ES-I3 (cell line): ENCODE results near the gene ITGAX.

Experiments used
- H3K36me3 ChIP-seq: 2 replicates; pipeline ENCODE4 v1.6.1; 2013; ENCODE audit warnings: mild to moderate bottlenecking, low read length, control low read depth, moderate library complexity; ENCODE audit not compliant: insufficient read depth
- H3K4me1 ChIP-seq: 2 replicates; pipeline ENCODE4 v1.6.1; 2013; ENCODE audit warnings: mild to moderate bottlenecking, control low read depth, low read length; ENCODE audit not compliant: insufficient read depth
- H3K9ac ChIP-seq: 2 replicates; pipeline ENCODE4 v1.6.1; 2013; ENCODE audit warnings: low read depth, mild to moderate bottlenecking, low read length, moderate library complexity
- H3K9me3 ChIP-seq: 2 replicates; pipeline ENCODE4 v1.6.1; 2013; ENCODE audit warnings: mild to moderate bottlenecking, low read length, moderate library complexity; ENCODE audit not compliant: control insufficient read depth, insufficient read depth

The ITGAX gene

DNA sequence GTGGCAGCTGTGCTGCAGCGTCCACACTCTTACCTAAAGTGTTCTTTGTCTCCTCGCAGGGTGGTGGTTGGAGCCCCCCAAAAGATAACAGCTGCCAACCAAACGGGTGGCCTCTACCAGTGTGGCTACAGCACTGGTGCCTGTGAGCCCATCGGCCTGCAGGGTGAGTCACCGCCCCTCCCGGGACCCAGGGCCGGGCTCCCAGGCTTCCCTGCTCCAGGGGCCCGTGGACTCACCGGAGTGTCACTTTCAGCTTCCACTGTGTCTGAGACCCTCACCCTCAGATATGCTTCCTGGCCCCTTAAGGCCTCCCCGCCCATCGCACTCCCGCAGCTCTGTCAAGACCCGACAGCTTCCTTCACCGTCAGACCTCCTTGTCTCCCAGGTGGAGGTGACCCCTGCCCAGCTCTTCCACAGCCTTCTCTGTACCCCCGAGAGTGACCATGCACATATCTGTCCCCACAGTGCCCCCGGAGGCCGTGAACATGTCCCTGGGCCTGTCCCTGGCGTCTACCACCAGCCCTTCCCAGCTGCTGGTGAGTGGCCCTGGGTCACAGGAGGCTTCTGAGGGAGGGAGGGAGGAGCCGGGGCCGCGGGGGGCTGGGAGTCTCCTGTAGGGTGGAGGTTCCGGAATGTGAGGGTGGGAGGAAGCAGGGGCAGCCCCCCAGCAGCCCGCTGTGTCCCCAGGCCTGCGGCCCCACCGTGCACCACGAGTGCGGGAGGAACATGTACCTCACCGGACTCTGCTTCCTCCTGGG lies 1.8 kb downstream of the ITGAX start:
- no peaks in the 10 kb centered on the region for H3K9me3 ChIP-seq
- H3K36me3 ChIP-seq = no peaks in the 10 kb centered on the region; the same call in 1 of the 2 replicates
- no peak overlapping the region for H3K9ac ChIP-seq
- H3K4me1 ChIP-seq = peaks cover 12% of the 10 kb centered on the region; the same call in 1 of the 2 replicates

DNA sequence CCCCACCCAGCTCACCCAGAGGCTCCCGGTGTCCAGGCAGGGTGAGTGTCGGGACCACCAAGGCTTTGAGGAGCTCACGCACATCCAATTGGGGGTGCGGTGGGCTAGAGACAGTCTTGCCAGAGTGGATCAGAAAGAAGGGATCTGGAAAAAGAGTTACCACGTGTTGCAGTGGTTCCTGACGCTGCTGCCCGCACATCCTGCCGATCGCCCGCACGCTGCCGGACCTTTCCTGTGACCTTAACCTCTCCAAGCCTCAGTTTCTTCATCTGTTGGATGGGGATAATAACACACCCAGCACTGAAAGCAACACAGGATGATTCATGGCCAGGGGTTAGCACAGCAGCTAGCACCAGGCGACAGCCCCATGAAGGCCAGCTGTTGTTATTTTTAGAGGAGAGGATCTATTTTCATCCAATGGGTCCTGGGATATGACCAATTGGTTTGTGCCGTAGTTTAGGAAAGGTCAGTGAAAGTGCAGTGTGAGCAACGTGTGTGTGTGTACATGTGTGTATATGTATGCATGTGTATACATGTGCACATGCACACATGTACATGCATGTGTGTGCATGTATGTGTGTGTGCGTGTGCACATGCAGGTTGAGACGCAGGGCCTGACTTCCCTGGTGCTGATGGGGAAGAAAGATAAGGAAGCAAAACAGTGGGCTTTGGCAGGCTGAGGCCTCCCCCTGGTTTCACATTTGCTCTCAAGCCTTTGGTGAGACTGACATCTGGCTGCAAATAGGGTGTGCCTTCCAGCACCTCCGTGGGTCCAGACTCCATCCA lies 2.5 kb downstream of the ITGAX start:
- Histone ChIP-seq H3K9me3 (no peaks in the 10 kb centered on the region), H3K4me1 (peaks cover 12% of the 10 kb centered on the region; the same call in 1 of the 2 replicates), H3K36me3 (no peaks in the 10 kb centered on the region; the same call in 1 of the 2 replicates), H3K9ac (no peak overlapping the region)

DNA sequence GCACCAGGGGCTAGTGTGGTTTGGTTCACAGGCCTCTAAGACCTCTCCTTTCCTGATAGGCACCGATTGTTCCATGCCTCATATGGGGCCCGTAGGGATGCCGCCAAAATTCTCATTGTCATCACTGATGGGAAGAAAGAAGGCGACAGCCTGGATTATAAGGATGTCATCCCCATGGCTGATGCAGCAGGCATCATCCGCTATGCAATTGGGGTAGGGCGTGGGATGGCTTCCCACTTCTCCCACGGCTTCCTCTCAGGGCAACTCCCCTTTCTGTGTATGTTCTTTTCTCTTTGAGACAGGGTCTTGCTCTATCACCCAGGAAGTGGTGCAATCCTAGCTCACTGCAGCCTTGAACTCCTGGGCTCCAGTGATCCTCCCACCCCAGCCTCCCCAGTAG lies 5.3 kb downstream of the ITGAX start:
- H3K36me3 ChIP-seq = no peaks in the 10 kb centered on the region
- peaks cover 2% of the 10 kb centered on the region; the same call in 1 of the 2 replicates for H3K4me1 ChIP-seq
- no peaks in the 10 kb centered on the region for H3K9me3 ChIP-seq
- H3K9ac ChIP-seq = no peak overlapping the region

DNA sequence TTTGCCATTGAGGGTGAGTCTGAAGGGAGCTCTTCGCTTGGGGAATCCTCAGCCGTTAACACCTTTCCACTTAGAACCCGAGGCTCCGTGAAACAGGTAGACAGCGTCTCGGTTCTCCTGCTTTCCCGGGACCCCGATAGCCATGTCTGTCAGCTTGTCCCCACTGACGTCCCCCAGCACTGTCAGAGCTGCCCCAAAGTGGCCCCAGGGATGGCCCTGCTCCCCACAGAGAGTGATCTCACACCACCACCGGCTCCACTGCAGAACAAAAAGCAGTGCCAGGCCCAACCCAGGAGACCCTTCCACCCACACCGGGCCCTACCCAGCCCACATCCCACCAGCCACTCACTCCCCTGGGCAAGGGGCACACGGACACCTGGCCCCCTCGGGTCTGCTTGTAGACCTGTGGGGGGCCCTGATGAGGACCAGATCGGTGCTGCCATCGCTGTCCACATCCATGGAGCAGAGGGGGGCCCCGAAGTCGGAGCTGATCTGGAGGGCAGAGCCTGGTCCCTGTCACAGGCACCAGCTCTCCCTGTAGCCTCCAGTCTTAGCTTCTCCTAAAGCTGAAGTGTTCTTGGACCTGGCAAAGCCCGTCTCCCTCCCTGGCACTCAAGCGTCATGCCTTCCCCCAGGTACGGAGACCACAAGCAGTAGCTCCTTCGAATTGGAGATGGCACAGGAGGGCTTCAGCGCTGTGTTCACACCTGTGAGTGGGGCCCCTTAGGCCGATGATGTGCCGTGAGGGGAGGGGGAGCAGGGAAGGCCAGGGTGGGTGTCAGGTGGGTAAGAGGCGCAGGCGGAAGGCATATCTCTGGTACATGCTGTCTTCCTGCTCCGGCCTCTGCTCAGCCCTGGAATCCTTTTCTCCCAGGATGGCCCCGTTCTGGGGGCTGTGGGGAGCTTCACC lies 6.5 kb downstream of the ITGAX start:
- Histone ChIP-seq H3K9ac (no peak overlapping the region), H3K36me3 (no peaks in the 10 kb centered on the region), H3K9me3 (no peaks in the 10 kb centered on the region), H3K4me1 (no peaks in the 10 kb centered on the region; the same call in 1 of the 2 replicates)

DNA sequence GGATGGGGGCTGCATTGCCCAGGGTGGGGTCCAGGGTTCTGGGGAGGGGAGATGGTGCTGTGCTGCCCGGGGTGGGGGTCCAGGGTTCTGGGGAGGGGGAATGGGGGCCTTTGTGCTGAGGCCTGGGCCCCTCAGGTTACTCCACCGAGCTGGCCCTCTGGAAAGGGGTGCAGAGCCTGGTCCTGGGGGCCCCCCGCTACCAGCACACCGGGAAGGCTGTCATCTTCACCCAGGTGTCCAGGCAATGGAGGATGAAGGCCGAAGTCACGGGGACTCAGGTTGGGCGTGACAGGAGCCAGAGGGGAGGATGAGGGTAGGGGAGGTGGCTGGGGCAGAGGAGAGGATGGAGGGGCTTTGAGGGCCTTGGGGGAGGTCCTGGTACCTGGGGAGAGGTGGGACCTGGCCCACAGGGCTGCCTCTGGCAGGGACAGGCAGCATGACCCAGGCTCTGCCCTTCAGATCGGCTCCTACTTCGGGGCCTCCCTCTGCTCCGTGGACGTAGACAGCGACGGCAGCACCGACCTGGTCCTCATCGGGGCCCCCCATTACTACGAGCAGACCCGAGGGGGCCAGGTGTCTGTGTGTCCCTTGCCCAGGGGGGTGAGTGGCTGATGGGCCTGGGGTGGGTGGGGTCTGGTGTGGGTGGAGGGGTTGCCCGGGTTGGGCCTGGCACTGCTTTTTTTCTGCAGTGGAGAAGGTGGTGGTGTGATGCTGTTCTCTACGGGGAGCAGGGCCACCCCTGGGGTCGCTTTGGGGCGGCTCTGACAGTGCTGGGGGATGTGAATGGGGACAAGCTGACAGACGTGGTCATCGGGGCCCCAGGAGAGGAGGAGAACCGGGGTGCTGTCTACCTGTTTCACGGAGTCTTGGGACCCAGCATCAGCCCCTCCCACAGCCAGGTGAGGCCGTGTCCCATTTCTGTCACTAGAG lies 7.8 kb downstream of the ITGAX start:
- H3K4me1 ChIP-seq = no peaks in the 10 kb centered on the region
- no peak overlapping the region for H3K9ac ChIP-seq
- no peaks in the 10 kb centered on the region for H3K36me3 ChIP-seq
- no peaks in the 10 kb centered on the region for H3K9me3 ChIP-seq

DNA sequence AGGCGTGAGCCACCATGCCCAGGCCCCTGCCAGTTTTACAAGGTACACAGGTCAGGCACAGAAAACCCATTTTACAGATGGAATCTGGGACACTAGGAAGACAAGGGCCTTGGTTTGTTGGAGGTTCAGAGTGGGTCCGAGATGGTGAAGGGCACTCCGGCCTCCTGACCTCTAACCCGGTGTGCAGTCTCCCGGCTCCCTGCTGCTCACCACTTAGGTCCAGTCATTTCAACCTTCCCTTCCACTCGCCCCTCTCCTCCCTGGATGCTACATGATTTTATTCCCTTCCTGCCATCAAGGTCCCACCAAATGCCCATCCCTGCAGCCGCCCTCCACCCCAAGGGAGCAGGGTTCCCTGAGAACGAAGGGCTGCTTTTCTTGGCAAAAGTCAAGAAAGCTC lies 8.7 kb downstream of the ITGAX start:
- Histone ChIP-seq H3K36me3 (no peaks in the 10 kb centered on the region), H3K4me1 (no peaks in the 10 kb centered on the region), H3K9me3 (no peaks in the 10 kb centered on the region), H3K9ac (no peak overlapping the region)

DNA sequence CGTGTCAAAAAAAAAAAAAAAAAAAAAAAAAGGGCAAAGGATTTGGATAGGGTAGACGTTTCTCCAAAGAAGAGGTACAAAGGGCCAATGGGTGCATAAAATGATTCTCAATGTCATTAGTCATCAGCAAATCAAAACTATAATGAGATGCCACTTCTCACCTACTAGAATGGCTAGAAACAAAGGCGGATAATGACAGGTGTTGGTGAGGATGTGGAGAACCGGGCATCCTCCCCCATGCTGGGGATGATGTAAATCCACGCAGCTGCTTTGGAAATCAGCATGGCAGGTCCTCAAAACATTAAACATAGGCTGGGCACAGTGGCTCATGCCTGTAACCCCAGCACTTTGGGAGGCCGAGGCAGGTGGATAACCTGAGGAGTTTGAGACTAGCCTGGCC lies 9.4 kb downstream of the ITGAX start:
- no peaks in the 10 kb centered on the region for H3K9me3 ChIP-seq
- H3K36me3 ChIP-seq = no peaks in the 10 kb centered on the region
- no peaks in the 10 kb centered on the region for H3K4me1 ChIP-seq
- H3K9ac ChIP-seq = no peak overlapping the region

DNA sequence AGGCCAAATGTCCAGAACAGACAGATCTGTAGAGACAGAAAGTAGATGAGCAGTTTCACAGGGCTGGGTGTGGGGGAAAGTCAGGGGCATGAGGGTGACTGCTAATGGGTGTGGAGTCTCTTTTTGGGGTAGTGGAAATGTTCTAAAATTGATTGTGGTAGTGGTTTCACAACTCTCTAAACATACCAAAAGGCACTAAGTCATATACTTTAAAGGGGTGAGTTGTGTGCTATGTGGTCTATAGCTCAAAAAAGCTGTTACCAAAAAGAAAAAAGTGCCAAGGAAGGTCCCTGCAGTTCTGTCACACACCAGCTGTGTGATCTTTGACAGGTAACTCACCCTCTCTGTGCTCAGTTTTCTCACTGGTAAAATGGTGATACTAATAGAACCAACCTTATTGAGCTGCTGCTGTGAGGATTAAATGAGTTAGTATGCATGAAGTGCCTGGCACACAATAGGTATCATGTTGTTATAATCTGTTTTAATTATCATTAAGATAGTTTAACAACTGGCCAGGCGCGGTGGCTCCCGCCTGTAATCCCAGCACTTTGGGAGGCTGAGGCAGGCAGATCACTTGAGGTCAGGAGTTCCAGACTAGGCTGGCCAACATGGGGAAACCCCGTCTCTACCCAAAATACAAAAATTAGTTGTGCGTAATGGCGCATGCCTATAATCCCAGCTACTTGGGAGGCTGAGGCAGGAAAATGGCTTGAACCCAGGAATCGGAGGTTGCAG lies 10.3 kb downstream of the ITGAX start:
- Histone ChIP-seq H3K36me3 (no peaks in the 10 kb centered on the region), H3K4me1 (no peaks in the 10 kb centered on the region), H3K9ac (no peak overlapping the region), H3K9me3 (no peaks in the 10 kb centered on the region)

DNA sequence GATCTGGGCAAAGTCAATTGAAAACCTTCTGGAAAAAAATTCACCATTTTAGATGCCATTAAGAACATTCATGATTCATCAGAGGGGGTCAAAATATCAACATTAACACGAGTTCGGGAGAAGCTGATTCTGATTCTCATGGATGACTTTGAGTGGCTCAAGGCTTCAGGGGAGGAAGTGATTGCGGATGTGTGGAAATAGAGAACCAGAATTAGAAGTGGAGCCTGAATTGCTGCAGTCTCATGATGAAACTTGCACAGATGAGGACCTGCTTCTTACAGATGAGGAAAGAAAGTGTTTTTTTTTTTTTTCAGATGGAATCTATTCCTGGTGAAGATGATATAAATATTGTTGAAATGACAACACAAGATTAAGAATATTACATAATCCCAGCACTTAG lies 12.9 kb downstream of the ITGAX start:
- H3K36me3 ChIP-seq = no peaks in the 10 kb centered on the region
- H3K9me3 ChIP-seq = no peaks in the 10 kb centered on the region
- no peaks in the 10 kb centered on the region for H3K4me1 ChIP-seq
- no peak overlapping the region for H3K9ac ChIP-seq

DNA sequence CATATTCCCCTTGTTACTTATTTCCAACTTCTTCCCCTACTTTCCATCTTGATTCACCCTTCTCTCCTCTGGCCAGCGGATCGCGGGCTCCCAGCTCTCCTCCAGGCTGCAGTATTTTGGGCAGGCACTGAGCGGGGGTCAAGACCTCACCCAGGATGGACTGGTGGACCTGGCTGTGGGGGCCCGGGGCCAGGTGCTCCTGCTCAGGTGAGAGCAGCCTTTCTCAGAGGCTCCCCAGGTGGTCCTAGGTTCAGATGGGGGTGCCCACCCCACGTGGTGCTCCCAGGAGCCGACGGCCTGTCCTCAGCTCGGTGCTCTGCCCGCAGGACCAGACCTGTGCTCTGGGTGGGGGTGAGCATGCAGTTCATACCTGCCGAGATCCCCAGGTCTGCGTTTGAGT lies 16.0 kb downstream of the ITGAX start:
- no peaks in the 10 kb centered on the region for H3K36me3 ChIP-seq
- H3K4me1 ChIP-seq = no peaks in the 10 kb centered on the region
- H3K9me3 ChIP-seq = no peaks in the 10 kb centered on the region
- H3K9ac ChIP-seq = no peak overlapping the region

DNA sequence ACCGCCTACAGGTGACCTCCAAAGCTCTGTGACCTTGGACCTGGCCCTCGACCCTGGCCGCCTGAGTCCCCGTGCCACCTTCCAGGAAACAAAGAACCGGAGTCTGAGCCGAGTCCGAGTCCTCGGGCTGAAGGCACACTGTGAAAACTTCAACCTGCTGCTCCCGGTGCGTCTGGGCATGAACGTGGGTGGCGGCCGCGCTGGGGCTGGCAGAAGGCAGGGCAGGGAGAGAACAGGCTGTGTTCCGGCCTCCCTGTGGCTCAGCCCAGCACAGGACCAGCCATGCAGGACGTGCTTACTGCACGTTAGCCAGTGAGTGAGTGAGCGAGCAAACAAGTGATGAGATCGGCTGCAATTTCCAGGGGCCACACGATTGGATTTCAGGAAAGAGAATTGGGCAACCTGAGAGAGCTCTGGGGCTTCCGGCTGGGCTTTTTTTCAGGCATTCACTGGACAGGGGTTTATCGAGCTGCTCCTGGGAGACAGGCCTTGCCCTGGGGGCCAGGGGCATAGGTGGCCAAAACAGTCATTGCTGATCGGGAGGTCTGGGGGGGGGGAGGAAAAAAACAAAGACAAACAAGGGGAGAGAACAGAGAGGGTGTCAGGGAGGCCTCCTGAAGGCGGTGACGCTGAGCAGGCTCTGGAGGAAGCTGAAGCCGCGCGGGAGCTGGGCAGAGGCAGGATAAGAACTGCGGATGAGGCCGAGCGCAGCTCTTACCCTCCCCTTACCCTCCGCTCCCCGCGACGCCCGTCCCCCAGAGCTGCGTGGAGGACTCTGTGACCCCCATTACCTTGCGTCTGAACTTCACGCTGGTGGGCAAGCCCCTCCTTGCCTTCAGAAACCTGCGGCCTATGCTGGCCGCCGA lies 16.9 kb downstream of the ITGAX start:
- Histone ChIP-seq H3K36me3 (no peaks in the 10 kb centered on the region), H3K9ac (no peak overlapping the region), H3K9me3 (no peaks in the 10 kb centered on the region), H3K4me1 (no peaks in the 10 kb centered on the region)

DNA sequence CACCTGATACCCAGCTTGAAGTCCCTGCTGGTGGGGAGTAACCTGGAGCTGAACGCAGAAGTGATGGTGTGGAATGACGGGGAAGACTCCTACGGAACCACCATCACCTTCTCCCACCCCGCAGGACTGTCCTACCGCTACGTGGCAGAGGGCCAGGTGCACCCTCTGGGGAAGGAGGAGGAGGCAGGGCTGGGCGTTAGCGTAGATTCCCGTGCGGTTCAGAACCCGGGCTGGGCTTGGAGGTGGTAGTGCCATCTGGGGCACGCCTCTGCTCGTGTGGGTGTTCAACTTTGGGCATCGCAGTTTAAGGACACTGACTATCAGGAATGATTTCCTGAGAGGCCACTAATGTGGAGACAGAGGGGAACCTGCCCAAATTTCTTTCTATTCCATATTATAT lies 18.3 kb downstream of the ITGAX start:
- Histone ChIP-seq H3K9me3 (no peaks in the 10 kb centered on the region), H3K4me1 (no peaks in the 10 kb centered on the region), H3K36me3 (no peaks in the 10 kb centered on the region), H3K9ac (no peak overlapping the region)
